Astrocyte of the cerebellum (primary cell): Measurements from ENCODE around the gene TMEM266.

Experiments used
- DNase-seq: peaks from one replicate; pipeline ENCODE4 v3.0.0-alpha.2; 2011; ENCODE audit warnings: low read depth
- H3K4me3 ChIP-seq: 2 replicates; pipeline ENCODE4 v1.5.1; 2011; ENCODE audit warnings: mild to moderate bottlenecking, low read depth, low read length, moderate library complexity
- in situ Hi-C: cut with HindIII; loops from 2 replicates; pipeline ENCODE4 v1.10.0; 2017; ENCODE audit warnings: low sequenced_read_pairs
- TF ChIP-seq, protein P1 (sequence below): IDR thresholded peaks from 2 replicates; pipeline ENCODE4 v1.5.1; 2012; ENCODE audit warnings: low read length, low read depth, moderate library complexity, mild to moderate bottlenecking; ENCODE audit errors: missing control alignments

TMEM266 gene

DNA sequence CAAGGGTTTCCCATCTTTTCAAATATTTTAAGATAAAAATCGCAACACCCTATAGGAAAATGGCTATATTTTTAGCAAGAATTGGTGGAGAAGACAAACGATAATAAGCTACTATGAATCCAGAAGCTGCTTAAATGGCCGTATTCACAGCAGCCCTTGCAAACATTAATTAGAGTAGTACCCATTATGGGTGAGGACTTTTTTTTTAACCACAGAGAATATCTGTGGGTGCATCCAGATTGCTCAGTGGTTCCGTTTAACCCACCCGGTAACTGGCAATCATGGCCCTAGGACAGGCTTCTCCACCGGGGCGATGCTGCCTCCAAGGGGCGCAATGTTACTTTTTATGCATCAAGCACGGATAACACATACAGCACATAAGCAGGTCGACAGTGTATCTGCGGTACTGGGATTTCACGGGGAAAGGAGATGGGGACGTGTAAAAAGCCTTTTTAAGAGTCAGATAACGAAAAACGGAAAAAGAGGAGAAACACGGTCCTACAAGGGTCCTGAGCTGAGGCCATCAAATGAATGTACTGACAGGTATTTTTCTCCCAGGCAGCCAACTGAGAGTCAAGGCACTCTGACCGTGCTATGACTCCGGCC is 968 bp upstream of the TMEM266 start:
- TF ChIP-seq, protein P1, sequence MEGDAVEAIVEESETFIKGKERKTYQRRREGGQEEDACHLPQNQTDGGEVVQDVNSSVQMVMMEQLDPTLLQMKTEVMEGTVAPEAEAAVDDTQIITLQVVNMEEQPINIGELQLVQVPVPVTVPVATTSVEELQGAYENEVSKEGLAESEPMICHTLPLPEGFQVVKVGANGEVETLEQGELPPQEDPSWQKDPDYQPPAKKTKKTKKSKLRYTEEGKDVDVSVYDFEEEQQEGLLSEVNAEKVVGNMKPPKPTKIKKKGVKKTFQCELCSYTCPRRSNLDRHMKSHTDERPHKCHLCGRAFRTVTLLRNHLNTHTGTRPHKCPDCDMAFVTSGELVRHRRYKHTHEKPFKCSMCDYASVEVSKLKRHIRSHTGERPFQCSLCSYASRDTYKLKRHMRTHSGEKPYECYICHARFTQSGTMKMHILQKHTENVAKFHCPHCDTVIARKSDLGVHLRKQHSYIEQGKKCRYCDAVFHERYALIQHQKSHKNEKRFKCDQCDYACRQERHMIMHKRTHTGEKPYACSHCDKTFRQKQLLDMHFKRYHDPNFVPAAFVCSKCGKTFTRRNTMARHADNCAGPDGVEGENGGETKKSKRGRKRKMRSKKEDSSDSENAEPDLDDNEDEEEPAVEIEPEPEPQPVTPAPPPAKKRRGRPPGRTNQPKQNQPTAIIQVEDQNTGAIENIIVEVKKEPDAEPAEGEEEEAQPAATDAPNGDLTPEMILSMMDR: no peak
- DNase-seq: no peak
- in situ Hi-C loops: no loop called here

DNA sequence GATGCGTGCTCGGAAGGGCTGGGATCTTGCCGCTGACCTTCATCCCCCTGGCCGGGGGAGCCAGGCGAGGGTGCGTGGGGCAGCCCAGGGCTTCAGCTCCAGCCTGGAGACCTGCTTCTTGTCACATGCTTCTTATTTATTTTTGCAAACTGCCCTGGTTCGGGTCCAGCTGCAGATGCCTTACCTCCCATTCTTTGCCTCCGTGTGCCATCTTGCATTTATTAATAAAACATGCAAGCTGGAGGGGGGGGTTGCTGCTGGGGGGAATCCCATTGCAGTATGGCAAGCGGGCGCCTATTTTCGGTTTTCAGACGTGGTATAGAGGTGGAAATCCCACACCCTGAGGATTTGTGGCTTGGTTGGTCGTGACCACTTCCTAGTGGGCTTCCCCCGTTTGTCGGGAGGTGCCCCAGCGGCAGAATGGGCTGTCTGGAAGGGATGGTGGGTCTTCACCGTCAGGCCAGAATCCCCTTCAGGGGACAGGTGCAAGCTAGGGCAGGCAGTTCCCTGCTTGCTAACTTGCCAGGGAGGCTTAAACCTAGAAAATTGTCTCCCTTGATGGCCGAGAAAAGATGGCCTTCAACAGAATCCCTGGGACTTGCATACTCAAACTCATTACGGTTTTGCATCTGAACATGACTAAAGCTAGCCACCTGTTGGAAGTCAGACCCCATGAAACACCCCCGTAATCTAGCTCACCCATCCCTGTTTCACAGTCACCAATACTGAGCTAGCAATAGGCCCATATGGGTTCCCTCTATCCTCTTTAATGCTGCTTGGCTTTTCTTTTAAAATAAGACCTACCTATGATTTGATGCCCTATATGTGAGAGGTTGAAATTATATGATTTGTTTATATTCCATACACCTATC is 569 bp downstream of the TMEM266 start:
- H3K4me3 ChIP-seq: peak overlapping the region; percentile 56
- TF ChIP-seq, protein P1: no peak
- no peak for DNase-seq
- in situ Hi-C loops: no loop called here

More for the DNA sequence above, 968 bp upstream of the TMEM266 start:
- H3K4me3 ChIP-seq: peak overlapping the region; percentile 56

DNA sequence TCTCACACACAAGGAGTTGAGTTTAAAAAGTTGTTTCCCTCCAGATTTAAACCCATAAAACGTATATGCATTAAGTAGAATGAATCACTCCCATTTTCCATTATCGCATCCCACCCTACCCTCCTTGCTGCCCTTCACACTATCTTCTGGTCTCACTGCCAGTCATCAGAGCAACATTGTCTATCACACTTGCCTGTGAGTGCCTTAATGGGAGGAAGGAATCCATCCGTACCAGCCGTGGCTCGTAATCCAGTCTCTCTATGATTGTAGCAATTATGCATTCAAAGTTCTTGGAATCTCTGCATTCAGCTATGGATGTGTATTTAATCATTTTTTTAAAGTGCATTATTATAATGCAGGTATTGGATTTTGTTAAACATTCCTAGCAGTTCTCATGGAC is 1.9 kb downstream of the TMEM266 start:
- H3K4me3 ChIP-seq: no peak overlapping the region
- in situ Hi-C loops: no loop called here

DNA sequence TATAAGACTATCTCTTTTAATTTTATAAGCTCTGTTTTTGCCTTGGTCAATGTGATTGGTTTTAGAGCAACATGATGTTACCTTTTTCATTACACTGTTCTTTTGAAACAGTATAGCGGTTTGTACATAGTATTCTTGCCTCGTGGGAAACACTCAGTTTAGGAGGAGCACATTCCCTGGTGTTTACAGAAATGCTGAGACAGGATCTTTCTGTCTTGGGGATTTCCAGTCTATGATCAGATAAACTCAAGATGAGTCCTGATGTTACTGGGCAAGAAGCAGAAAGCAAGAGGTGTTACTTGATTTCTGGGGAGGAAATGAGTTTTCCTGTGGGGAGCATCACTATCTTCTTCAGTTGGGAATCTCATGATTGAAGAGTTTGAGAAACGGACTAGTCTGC is 2.5 kb downstream of the TMEM266 start:
- no peak for DNase-seq
- in situ Hi-C loops: no loop called here
- TF ChIP-seq, protein P1: no peak
- H3K4me3 ChIP-seq: no peak overlapping the region

More for the DNA sequence above, 1.9 kb downstream of the TMEM266 start:
- DNase-seq: no peak
- TF ChIP-seq, protein P1: no peak

DNA sequence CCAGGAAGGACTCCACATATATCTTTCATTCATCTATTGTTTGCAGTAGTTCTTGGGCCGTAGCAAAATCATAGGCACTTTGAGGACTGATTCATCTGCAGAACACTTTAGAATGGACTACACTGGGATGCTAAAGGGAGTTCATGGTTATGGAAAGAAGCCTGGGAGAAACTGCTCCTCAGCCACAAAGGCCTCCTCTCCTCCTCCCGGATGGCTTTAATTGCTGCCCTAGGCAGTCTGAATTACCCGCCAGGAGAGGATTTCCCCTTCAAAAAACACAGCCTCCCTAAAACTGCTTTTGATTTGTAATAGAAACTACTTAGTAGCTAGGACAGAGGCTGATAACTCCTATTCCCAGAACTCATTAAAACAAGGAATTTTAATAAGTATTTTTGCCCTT is 4.6 kb downstream of the TMEM266 start:
- in situ Hi-C loops: no loop called here
- DNase-seq: no peak
- no peak overlapping the region for H3K4me3 ChIP-seq
- TF ChIP-seq, protein P1: no peak

DNA sequence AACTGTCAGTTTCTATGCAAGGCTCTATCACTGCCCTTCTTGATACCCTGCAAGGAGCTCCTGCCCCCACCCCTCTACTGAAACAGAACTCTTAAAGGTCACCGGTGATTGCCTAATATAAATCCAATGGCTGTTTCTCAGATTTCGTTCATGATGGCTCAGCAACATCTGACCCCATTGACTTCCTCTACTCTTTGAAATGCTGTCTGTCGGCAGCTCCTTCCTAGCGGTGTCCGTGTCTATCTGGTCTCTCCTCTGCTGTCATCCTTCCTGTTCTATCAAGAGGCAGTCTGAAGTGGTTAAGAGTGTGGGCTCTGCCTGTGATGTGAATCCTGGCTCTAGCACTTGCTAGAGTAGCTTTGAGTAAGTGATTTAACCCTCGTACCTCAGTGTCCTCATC is 5.5 kb downstream of the TMEM266 start:
- in situ Hi-C loops: no loop called here
- H3K4me3 ChIP-seq: no peak overlapping the region
- no peak for DNase-seq
- TF ChIP-seq, protein P1: no peak
